Left lung (tissue), 10 donors: ENCODE data around the gene CFAP73. TPM values are rescaled to one million over a fixed set of nuclear protein-coding genes. Genes with fewer than 3 reads are reported as not detected.
"Not testable (repeated sequence)": the region's sequence is repeated elsewhere in the genome, so short reads cannot be mapped to it uniquely, and the experiment has no call there.

Experiments
- ATAC-seq: fragments of 200-7000 bp; cut with Tn5 transposase; one replicate; pipeline ENCODE4 v1.9.1; 2020; ENCODE audit warnings: moderate library complexity
- DNase-seq, 4 donors: peaks; one replicate each; pipeline ENCODE4 v3.0.0-alpha.2; 2013 to 2020
- H3K27ac ChIP-seq, 2 donors: fragments of 200-600 bp; sonication (generic) in 1 of 2; one replicate each; pipeline versions ENCODE4 v1.5.0 to v1.8.0; 2020 to 2021
- H3K27me3 ChIP-seq, 2 donors: fragments of 200-600 bp; sonication (generic) in 1 of 2; one replicate each; pipeline versions ENCODE4 v1.5.0 to v1.8.0; 2020 to 2021
- H3K36me3 ChIP-seq, 2 donors: fragments of 200-600 bp; sonication (generic) in 1 of 2; one replicate each; pipeline versions ENCODE4 v1.5.0 to v1.8.0; 2020 to 2021
- H3K4me1 ChIP-seq, 2 donors: fragments of 200-600 bp; one replicate each; pipeline ENCODE4 v1.8.0; 2021
- H3K4me3 ChIP-seq, 2 donors: fragments of 200-600 bp; sonication (generic) in 1 of 2; one replicate each; pipeline versions ENCODE4 v1.5.0 to v1.8.0; 2020 to 2021; ENCODE audit warnings: mild to moderate bottlenecking in 1 of 2
- H3K9me3 ChIP-seq, 2 donors: fragments of 200-600 bp; sonication (generic) in 1 of 2; one replicate each; pipeline versions ENCODE4 v1.5.0 to v1.8.0; 2020 to 2021
- CTCF ChIP-seq, 2 donors: fragments of 200-600 bp; sonication (generic) in 1 of 2; IDR thresholded peaks; one replicate each; pipeline versions ENCODE4 v1.5.0 to v1.8.0; 2021; ENCODE audit warnings: antibody characterized with exemption in 2 of 2
- intact Hi-C, 2 donors: fragments of 100-400 bp; cut with DNase I; formaldehyde crosslinking; loops; one replicate each; pipeline versions ENCODE4 v1.11.2 to v1.14.2; 2022
- polyA plus RNA-seq, 6 donors: library from polyadenylated mRNA; unstranded; fragments of 120-200 nt; gene quantifications; one replicate each; pipeline ENCODE4 v1.2.1, GENCODE V29; 2013; ENCODE audit not compliant: insufficient read length in 6 of 6
- total RNA-seq, 2 donors: library from RNA; stranded (reverse); fragmentation: NEBNext Ultra II Directional; extraction: Animal tissue kit (Norgen Biotek cat#: 25700); gene quantifications; one replicate each; pipeline ENCODE4 v1.2.1, GENCODE V29; 2021
- donor health status: DM: no; HTN: yes; CAD: no.
- donor health status: DM: no; HTN: no; CAD: no.

CFAP73 gene
- total and polyA plus RNA-seq, 8 donors: 0.66 to 5.4 (median 3.6) TPM; not detected in 1

- H3K27me3 ChIP-seq: peaks cover 0 to 41% of the 10 kb centered on the region in 2 donors
These were observed 34.9 kb upstream of the CFAP73 start for GRCh38 chr12:113114447-113115178.

GRCh38 chr12:113115455-113116126, 33.9 kb upstream of the CFAP73 start:
- no peak for TF ChIP-seq CTCF (IDR thresholded peaks at IDR 0.05)
- no peak overlapping the region for H3K27ac ChIP-seq
- no peaks in the 10 kb centered on the region for H3K36me3 ChIP-seq
- H3K4me3 ChIP-seq: no peak overlapping the region
- H3K4me1 ChIP-seq: no peaks in the 10 kb centered on the region
- DNase-seq: no peak
- peaks cover 0 to 51% of the 10 kb centered on the region in 2 donors for H3K27me3 ChIP-seq
- no peaks in the 10 kb centered on the region for H3K9me3 ChIP-seq
- intact Hi-C loops: no loop called here
- no peak for ATAC-seq

More at GRCh38 chr12:113114447-113115178, 34.9 kb upstream of the CFAP73 start:
- H3K27ac ChIP-seq: no peak overlapping the region
- DNase-seq: no peak
- no peaks in the 10 kb centered on the region for H3K4me1 ChIP-seq
- no peaks in the 10 kb centered on the region for H3K36me3 ChIP-seq
- intact Hi-C loops: no loop called here
- TF ChIP-seq CTCF (IDR thresholded peaks at IDR 0.05): no peak
- no peaks in the 10 kb centered on the region for H3K9me3 ChIP-seq
- H3K4me3 ChIP-seq: no peak overlapping the region
- no peak for ATAC-seq

- no peak for DNase-seq
- no peaks in the 10 kb centered on the region for H3K9me3 ChIP-seq
- no peak overlapping the region for H3K27ac ChIP-seq
- TF ChIP-seq CTCF (IDR thresholded peaks at IDR 0.05): no peak
- no peaks in the 10 kb centered on the region for H3K36me3 ChIP-seq
- peaks cover 0 to 48% of the 10 kb centered on the region in 2 donors for H3K27me3 ChIP-seq
- intact Hi-C loops: no loop called here
- H3K4me1 ChIP-seq: no peaks in the 10 kb centered on the region
- H3K4me3 ChIP-seq: no peak overlapping the region
- peak; percentile 61 for ATAC-seq
These were observed 32.6 kb upstream of the CFAP73 start for GRCh38 chr12:113116875-113117274.

- ATAC-seq, H3K4me3 ChIP-seq, H3K36me3 ChIP-seq, H3K9me3 ChIP-seq, H3K4me1 ChIP-seq, intact Hi-C loops, DNase-seq, H3K27ac ChIP-seq: not testable (repeated sequence)
- H3K27me3 ChIP-seq: peaks cover 0 to 42% of the 10 kb centered on the region in 2 donors
These were observed 31.8 kb upstream of the CFAP73 start for GRCh38 chr12:113117684-113118083.

- peaks cover 0 to 1% of the 10 kb centered on the region in 2 donors for H3K9me3 ChIP-seq
- peaks cover 0 to 40% of the 10 kb centered on the region in 2 donors for H3K27me3 ChIP-seq
- no peaks in the 10 kb centered on the region for H3K4me1 ChIP-seq
- DNase-seq (no peak), ATAC-seq (no peak)
- no peak overlapping the region for H3K4me3 ChIP-seq
- no peak for TF ChIP-seq CTCF (IDR thresholded peaks at IDR 0.05)
- intact Hi-C loops: no loop called here
- no peaks in the 10 kb centered on the region for H3K36me3 ChIP-seq
- no peak overlapping the region for H3K27ac ChIP-seq
These were observed 31.4 kb upstream of the CFAP73 start for GRCh38 chr12:113118142-113118541.
